ENCODE measurements around the gene SLFN12. TPM values are rescaled to one million over a fixed set of nuclear protein-coding genes. Genes with fewer than 3 reads are reported as not detected.
A peak's percentile ranks its signal among the peaks of the same experiment; 100 is the strongest.
"Not testable (repeated sequence)": the region's sequence is repeated elsewhere in the genome, so short reads cannot be mapped to it uniquely, and the experiment has no call there.

SLFN12 gene
- total RNA-seq, 1 donor from 2014 or later, result 3.1 TPM

GRCh38 chr17:35416659-35417058, 15.6 kb downstream of the SLFN12 start:
- DNase-seq (no peak), ATAC-seq (no peak)
- intact Hi-C loops (cut with micrococcal nuclease), result no loop called here

GRCh38 chr17:35414707-35415106, 17.6 kb downstream of the SLFN12 start:
- ATAC-seq; intact Hi-C loops (cut with micrococcal nuclease); DNase-seq: not testable (repeated sequence)

- ATAC-seq (no peak), DNase-seq (no peak)
- intact Hi-C loops (cut with micrococcal nuclease), result no loop called here
These were observed 18.1 kb downstream of the SLFN12 start for GRCh38 chr17:35414247-35414646.

GRCh38 chr17:35407531-35407930, 24.8 kb downstream of the SLFN12 start:
- no peak for DNase-seq
- intact Hi-C loops (cut with micrococcal nuclease), result no loop called here
- no peak for ATAC-seq

GRCh38 chr17:35406568-35406967, 25.7 kb downstream of the SLFN12 start:
- ATAC-seq (no peak), DNase-seq (no peak)
- intact Hi-C loops (cut with micrococcal nuclease), result no loop called here

GRCh38 chr17:35404360-35404759, 27.9 kb downstream of the SLFN12 start:
- intact Hi-C loops (cut with micrococcal nuclease), result no loop called here
- ATAC-seq, result no peak
- DNase-seq, result no peak

GRCh38 chr17:35393783-35394182, 38.5 kb downstream of the SLFN12 start:
- intact Hi-C loops (cut with micrococcal nuclease); ATAC-seq; DNase-seq: not testable (repeated sequence)

- intact Hi-C loops (cut with micrococcal nuclease), result no loop called here
- ATAC-seq, result no peak
- no peak for DNase-seq
These were observed 41.6 kb downstream of the SLFN12 start for GRCh38 chr17:35390663-35391062.

- intact Hi-C loops (cut with micrococcal nuclease), result no loop called here
- ATAC-seq (no peak), DNase-seq (no peak)
These were observed 42.1 kb downstream of the SLFN12 start for GRCh38 chr17:35390156-35390555.

GRCh38 chr17:35387496-35387895, 44.8 kb downstream of the SLFN12 start:
- ATAC-seq (no peak), DNase-seq (no peak)
- intact Hi-C loops (cut with micrococcal nuclease), result no loop called here

GRCh38 chr17:35377706-35378105, 54.6 kb downstream of the SLFN12 start:
- ATAC-seq, result no peak
- DNase-seq, result no peak
- intact Hi-C loops (cut with micrococcal nuclease), result no loop called here

GRCh38 chr17:35377068-35377467, 55.2 kb downstream of the SLFN12 start:
- no peak for ATAC-seq
- intact Hi-C loops (cut with micrococcal nuclease), result no loop called here
- no peak for DNase-seq

GRCh38 chr17:35376245-35376644, 56.1 kb downstream of the SLFN12 start:
- intact Hi-C loops (cut with micrococcal nuclease), result no loop called here
- DNase-seq (no peak), ATAC-seq (no peak)

- ATAC-seq, result no peak
- DNase-seq, result no peak
- intact Hi-C loops (cut with micrococcal nuclease), result loop anchor here (5.0 kb wide), 1 partner anchor 63 kb away; no protein-coding TSS in a partner anchor
These were observed 57.4 kb downstream of the SLFN12 start for GRCh38 chr17:35374766-35375344.

- DNase-seq, result peak; percentile 79
- peak; percentile 73 for ATAC-seq
- intact Hi-C loops (cut with micrococcal nuclease), result loop anchor here (2.0 to 5.0 kb wide), 2 partner anchors 15 to 62 kb away; no protein-coding TSS in a partner anchor
These were observed 58.1 kb downstream of the SLFN12 start for GRCh38 chr17:35373984-35374765.

- intact Hi-C loops (cut with micrococcal nuclease), result loop anchor here (2.0 to 5.0 kb wide), 2 partner anchors 15 to 61 kb away; no protein-coding TSS in a partner anchor
- ATAC-seq (peak; percentile 97), DNase-seq (peak; percentile 89)
These were observed 58.7 kb downstream of the SLFN12 start, which contains the start of gene SLFN11 for GRCh38 chr17:35373534-35373983. SLFN11 (minus strand) TSS chr17:35373621; CDS start chr17:35363807, 9,814 bp downstream.

- ATAC-seq (peak; percentile 8), DNase-seq (peak; percentile 33)
- intact Hi-C loops (cut with micrococcal nuclease), result loop anchor here (2.0 to 5.0 kb wide), 2 partner anchors 14 to 61 kb away; no protein-coding TSS in a partner anchor
These were observed 59.3 kb downstream of the SLFN12 start for GRCh38 chr17:35372846-35373533.

- intact Hi-C loops (cut with micrococcal nuclease), result loop anchor here (2.0 to 5.0 kb wide), 2 partner anchors 13 to 60 kb away; no protein-coding TSS in a partner anchor
- no peak for DNase-seq
- ATAC-seq, result no peak
These were observed 60.4 kb downstream of the SLFN12 start for GRCh38 chr17:35371934-35372333.

- intact Hi-C loops (cut with micrococcal nuclease), result no loop called here
These were observed 64.0 kb downstream of the SLFN12 start for GRCh38 chr17:35368081-35368830.

More at GRCh38 chr17:35368081-35368830, 64.0 kb downstream of the SLFN12 start:
- DNase-seq (no peak), ATAC-seq (peak; percentile 89)
